SKM-1 (cell line): ENCODE measurements around the gene NUP85.
"Not testable (repeated sequence)": the region's sequence is repeated elsewhere in the genome, so short reads cannot be mapped to it uniquely, and the experiment has no call there.

ENCODE experiments used
- DNase-seq: peaks from one replicate; lab custom pipeline; 2025; ENCODE audit not compliant: unreplicated experiment; lab: John Stamatoyannopoulos, UW

The NUP85 gene, protein sequence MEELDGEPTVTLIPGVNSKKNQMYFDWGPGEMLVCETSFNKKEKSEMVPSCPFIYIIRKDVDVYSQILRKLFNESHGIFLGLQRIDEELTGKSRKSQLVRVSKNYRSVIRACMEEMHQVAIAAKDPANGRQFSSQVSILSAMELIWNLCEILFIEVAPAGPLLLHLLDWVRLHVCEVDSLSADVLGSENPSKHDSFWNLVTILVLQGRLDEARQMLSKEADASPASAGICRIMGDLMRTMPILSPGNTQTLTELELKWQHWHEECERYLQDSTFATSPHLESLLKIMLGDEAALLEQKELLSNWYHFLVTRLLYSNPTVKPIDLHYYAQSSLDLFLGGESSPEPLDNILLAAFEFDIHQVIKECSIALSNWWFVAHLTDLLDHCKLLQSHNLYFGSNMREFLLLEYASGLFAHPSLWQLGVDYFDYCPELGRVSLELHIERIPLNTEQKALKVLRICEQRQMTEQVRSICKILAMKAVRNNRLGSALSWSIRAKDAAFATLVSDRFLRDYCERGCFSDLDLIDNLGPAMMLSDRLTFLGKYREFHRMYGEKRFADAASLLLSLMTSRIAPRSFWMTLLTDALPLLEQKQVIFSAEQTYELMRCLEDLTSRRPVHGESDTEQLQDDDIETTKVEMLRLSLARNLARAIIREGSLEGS

GRCh38 chr17:75205037-75205792 is at the start of gene NUP85:
Gene NUP85 (plus strand): TSS chr17:75205679. CDS start chr17:75205762, 83 bp downstream.
- peak; percentile 87 for DNase-seq

DNA sequence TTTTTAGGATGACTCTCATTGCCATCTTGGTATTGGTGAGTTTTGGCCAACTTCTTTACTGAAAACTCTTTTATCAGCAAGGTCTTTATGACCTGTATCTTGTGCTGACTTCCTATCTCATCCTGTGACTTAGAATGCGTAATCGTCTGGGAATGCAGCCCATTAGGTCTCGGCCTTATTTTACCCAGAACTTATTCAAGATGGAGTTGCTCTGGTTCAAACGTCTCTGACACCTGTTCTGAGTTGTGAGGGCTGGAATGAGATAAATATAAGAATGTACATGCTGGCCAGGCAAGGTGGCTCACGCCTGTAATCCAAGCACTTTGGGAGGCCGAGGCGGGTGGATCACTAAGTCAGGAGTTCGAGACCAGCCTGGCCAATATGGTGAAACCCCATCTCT is 47.0 kb upstream of the NUP85 start:
- not testable (repeated sequence) for DNase-seq

DNA sequence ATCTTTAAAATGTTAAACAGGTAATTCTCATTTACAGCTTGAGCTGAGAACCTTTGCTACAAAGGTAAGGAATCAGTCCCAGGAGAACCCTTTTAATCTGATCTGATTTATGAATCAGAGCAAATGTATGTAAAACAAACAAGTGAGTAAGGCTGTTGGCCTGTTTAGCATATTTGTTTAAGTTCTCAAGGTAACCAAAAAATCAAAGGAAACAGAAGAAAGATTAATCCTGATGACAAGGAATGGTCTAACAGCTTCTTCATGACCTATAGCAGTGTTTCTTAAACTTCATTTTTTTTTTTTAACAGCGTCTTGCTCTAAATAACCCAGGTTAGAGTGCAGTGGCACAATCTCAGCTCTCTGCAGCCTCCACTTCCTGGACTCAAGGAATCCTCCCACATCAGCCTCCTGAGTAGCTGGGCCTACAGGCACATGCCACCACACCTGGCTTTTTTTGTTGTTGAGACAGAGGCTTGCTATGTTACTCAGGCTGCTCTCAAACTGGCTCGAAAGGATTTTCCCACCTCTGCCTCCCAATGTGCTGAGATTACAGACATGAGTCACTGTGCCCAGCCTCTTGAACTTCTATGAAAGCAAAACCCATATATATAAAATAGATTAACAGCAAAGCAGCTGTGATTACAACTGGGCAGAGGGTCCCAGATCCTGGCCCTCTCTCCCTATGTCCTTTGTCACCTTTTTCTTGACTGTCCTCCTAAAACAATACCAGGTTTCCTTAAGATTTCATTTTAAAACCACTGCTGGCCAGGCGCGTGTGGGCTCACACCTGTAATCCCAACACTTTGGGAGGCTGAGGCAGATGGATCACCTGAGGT is 46.1 kb upstream of the NUP85 start:
- DNase-seq, result no peak

DNA sequence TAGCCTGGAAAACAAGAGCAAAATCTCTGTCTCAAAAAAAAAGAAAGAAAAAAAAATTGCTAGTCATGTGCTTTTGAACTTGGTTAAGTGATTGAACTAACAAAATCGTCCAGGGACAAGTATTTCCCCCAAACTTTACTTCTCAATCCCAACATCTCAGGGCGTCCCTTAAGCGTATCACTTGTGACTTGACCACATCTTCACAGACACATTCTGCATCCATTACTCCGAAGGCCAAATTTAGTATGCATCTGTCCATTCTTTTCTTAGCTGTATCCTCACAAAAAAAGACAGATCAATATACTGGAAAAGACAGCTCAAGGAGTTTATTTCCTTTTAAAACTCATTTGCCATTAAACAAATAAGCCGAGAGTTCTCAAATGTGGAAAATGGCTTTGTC is 45.3 kb upstream of the NUP85 start:
- DNase-seq, result no peak

DNA sequence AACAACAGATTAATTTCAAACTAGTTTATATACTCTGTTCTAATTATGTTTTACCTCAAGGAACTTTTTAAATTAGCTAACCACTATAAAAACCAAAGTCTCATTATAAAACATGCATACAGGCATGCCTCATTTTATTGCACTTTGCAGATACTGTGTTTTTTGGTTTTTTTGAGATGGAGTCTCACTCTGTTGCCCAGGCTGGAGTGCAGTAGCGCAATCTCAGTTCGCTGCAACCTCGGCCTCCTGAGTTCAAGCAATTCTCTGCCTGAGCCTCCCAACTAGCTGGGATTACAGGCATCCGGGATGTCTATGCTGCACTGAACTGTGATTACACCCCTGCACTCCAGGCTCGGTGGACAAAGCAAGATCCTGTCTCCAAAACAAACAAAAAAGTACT is 42.4 kb upstream of the NUP85 start:
- no peak for DNase-seq

- DNase-seq, result not testable (repeated sequence)
These were observed 40.9 kb upstream of the NUP85 start for GRCh38 chr17:75164606-75165005.

DNA sequence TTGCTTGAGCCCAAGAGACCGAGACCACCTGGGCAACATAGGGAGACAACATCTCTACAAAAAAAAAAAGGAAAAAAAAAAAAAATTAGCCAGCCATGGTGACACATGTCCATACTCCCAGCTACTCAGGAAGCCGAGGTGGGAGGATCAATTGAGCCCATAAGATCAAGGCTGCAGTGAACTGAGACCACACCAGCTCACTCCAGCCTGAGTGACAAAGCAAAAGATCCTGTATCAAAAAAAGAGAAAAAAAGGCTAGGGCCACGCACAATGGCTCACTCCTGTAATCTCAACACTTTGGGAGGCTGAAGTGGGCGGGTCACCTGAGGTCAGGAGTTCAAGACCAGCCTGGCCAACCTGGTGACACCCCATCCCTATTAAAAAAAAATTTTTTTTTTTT is 36.5 kb upstream of the NUP85 start:
- no peak for DNase-seq

GRCh38 chr17:75173526-75173925 is 32.0 kb upstream of the NUP85 start:
- DNase-seq, result no peak

DNA sequence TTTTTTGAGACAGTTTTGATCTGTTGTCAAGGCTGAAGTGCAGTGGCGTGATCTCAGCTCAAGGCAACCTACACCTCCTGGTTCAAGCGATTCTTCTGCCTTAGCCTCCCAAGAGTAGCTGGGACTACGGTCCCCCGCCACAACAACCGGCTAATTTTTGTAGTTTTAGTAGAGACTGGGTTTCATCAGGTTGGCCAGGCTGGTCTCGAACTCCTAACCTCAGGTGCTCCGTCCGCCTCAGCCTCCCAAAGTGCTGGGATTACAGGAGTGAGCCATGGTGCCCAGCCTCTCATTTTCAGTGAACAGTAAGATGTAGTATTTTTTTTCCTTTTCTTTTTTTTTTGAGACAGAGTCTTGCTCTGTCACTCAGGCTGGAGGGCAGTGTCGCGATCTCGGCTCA is 30.5 kb upstream of the NUP85 start:
- DNase-seq, result no peak

GRCh38 chr17:75176625-75177024 is 28.9 kb upstream of the NUP85 start:
- no peak for DNase-seq

- DNase-seq, result no peak
These were observed 27.0 kb upstream of the NUP85 start for GRCh38 chr17:75178453-75178852.

- no peak for DNase-seq
These were observed 24.4 kb upstream of the NUP85 start for GRCh38 chr17:75181110-75181509.

DNA sequence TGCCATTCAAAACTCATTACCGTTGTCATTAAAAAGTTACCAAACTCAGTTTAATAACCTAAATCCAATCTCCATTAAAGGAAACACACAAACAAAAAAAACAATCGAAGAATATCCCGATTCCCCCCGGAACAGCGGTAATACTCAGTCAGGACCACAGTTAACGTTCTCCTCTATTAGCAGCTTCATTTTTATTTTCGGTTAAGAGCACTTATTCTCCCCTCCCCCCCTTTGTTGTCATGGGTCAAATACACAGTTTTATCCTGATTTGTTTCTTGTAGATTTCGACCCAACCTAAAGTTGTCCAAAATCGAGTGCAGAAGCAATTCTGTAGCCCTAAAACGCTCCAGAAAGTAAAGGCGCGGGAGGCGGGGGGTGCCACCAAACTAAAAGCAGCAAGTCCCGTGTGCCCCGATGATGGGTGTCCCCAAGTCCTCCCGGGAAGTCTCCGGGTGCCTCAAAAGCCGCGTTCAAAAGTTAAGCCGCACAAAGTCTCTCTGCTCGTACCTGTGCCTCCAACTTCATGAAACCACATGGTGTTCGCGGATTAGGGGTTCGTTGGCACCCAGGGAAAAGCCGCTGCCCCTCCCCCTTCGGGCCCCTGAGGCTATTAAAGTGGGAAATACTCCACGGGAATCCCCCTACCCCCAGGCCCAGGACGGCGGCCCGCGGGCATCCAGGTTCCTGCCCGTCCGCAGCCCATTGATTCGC is 23.7 kb upstream of the NUP85 start:
- no peak for DNase-seq

DNA sequence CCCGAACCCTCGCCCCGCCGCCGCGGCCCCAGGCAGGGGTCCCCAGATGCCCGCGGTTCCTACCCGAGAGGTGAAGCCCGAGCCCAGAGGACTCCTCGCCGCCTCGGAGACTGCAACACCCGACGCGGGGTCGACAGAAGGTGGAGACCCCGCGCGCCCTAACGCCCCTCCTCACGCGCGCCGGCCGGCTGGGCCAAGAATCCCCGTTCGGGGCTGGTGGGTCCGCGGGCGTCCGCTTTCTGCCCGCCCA is 23.2 kb upstream of the NUP85 start:
- DNase-seq, result no peak

DNA sequence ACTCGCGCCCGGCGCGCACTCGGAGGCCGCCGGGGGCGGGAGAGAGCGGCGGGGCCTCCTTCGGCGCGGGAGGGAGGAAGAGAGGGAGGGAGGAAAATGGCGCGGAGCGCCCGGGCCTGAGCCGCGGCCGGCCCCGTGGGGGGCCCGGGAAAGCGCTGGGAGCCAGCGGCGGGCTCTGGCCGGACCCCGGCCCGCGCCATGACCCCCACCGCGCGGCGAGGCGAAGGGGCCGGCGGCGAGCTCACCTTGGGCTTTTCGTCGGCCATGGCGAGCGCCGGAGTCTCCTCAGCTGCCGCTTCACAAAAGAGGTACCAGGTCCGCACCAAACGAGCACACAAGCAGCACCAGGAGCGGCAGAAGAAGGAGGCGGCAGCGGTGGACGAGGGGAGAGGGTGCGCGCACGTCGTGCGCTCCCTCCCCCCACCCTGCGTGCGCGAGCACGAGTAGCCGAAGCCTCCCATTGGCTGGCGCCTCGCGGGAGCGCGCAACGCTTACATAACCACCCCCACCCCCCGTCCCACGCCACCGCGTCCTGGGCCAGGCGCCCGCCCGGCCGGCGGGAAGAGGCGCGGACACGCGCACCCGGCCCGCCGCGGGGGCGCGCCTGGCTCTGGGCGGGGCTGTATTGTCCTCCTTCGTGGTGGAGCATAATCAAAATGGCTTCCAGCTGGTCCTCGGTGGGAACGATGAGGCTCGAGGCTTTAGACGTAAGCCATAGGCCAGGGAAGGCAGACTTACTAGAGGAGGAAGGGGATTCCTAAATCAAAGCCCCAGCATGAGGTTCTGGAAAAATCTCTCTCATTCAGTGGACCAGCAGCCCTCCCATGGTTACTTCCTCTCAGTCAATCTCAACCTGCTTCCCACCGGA is 22.7 kb upstream of the NUP85 start, which contains the start of gene SUMO2:
TSS of gene SUMO2 (minus strand) at position 391 of the 868 bp plus-strand sequence. CDS start at position 266, 125 bp downstream.
- DNase-seq, result peak; percentile 79

GRCh38 chr17:75183999-75184884 is 21.2 kb upstream of the NUP85 start:
- no peak for DNase-seq

- no peak for DNase-seq
These were observed 16.9 kb upstream of the NUP85 start for GRCh38 chr17:75188614-75189013.

- DNase-seq, result no peak
These were observed 13.9 kb upstream of the NUP85 start for GRCh38 chr17:75191584-75191983.

GRCh38 chr17:75194879-75195278 is 10.6 kb upstream of the NUP85 start:
- no peak for DNase-seq
